Measurements from ENCODE around the gene GRB10.
"Not testable (repeated sequence)": the region's sequence is repeated elsewhere in the genome, so short reads cannot be mapped to it uniquely, and the experiment has no call there.

Gene GRB10

DNA sequence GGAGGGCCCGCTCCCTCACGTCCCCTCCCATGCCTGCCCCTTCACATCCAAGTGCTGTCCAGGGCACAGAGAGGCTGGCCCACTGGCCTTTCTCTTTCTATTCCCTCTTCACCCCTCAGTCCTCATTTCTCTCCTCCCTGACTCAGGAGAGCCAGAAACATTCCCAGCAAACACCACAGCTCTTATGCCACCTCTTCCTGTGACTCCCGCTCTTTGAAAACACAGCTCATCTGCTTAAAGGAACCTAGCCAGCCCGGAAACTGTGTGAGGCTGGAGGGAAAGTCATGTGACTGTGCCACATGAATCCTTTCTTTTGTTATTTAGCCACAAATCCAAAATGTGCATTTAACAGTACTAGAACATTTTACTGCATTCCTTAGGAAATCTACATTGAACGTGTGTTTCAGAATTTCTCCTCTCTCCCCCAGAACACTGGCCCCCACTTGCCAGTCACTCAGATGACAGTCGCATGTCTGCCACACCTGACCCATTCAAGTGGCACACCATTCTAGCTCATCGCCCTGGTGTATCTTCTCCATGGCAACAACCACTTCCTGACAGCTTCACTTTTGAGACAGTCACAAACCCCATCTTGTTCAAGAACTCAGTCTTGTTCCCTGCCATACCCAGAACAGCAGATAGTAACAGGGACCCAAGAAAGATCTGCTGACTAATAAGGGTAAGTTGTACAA lies 42.8 kb downstream of the GRB10 start:
- Histone ChIP-seq H3K4me1 (ENCODE audit: control insufficient read depth in 2 of 2, insufficient read depth in 1 of 2, low read depth in 1 of 2, low read length in 2 of 2) (peaks cover 2 to 3% of the 10 kb centered on the region in 2 donors), H2BK12ac (ENCODE audit: low read length) (no peak overlapping the region), H3K4me3 (ENCODE audit: low read length in 2 of 2) (no peak overlapping the region), H3K79me1 (ENCODE audit: low read depth, low read length) (peaks cover 1% of the 10 kb centered on the region), H4K8ac (ENCODE audit: low read depth, low read length) (no peak overlapping the region), H4K91ac (ENCODE audit: low read depth, low read length, poor library complexity) (no peak overlapping the region), H3K23ac (ENCODE audit: low read depth, low read length, poor library complexity) (no peak overlapping the region), H3K9me3 (replicated peaks in 1 of 2; ENCODE audit: control insufficient read depth in 2 of 2, insufficient read depth in 1 of 2, low read depth in 1 of 2, low read length in 2 of 2) (peaks cover 5 to 18% of the 10 kb centered on the region in 2 donors), H3K4me2 (ENCODE audit: insufficient read depth, low read length, poor library complexity, severe bottlenecking) (no peak overlapping the region), H2BK120ac (ENCODE audit: low read depth, low read length) (no peak overlapping the region), H2AFZ (ENCODE audit: low read length) (no peak overlapping the region), H3K4ac (ENCODE audit: low read length) (no peak overlapping the region), H2BK5ac (ENCODE audit: low read length) (no peak overlapping the region), H3K14ac (ENCODE audit: low read length) (no peak overlapping the region), H3K27me3 (ENCODE audit: control insufficient read depth in 3 of 3, insufficient read depth in 3 of 3, low read depth in 1 of 3, low read length in 3 of 3) (peaks cover 0 to 2% (median 0%) of the 10 kb centered on the region in 3 experiments), H3K9ac (ENCODE audit: low read depth, low read length, poor library complexity) (no peak overlapping the region), H2BK15ac (ENCODE audit: low read length) (no peak overlapping the region), H3K18ac (ENCODE audit: low read length) (no peak overlapping the region), H3K36me3 (replicated peaks in 1 of 2; ENCODE audit: control insufficient read depth in 2 of 2, insufficient read depth in 2 of 2, low read length in 2 of 2) (peaks cover 0 to 13% of the 10 kb centered on the region in 2 donors), H2AK5ac (ENCODE audit: low read depth, low read length) (no peak overlapping the region), H3K27ac (replicated peaks; ENCODE audit: low read length) (no peak overlapping the region)
- DNase-seq (ENCODE audit: low spot score) = no peak
- no CpG with 5 or more reads among the region's 7 CpGs for WGBS, 2 donors (ENCODE audit: extremely low coverage in 2 of 2, insufficient read length in 2 of 2, insufficient replicate concordance in 1 of 2)

GRCh38 chr7:50738932-50739331 lies 43.8 kb downstream of the GRB10 start:
- Histone ChIP-seq H4K8ac (ENCODE audit: low read depth, low read length) (no peak overlapping the region), H3K9ac (ENCODE audit: low read depth, low read length, poor library complexity) (no peak overlapping the region), H3K9me3 (replicated peaks in 1 of 2; ENCODE audit: control insufficient read depth in 2 of 2, insufficient read depth in 1 of 2, low read depth in 1 of 2, low read length in 2 of 2) (peaks cover 2 to 18% of the 10 kb centered on the region in 2 donors), H3K36me3 (replicated peaks in 1 of 2; ENCODE audit: control insufficient read depth in 2 of 2, insufficient read depth in 2 of 2, low read length in 2 of 2) (peaks cover 0 to 3% of the 10 kb centered on the region in 2 donors), H3K4ac (ENCODE audit: low read length) (no peak overlapping the region), H2BK12ac (ENCODE audit: low read length) (no peak overlapping the region), H3K18ac (ENCODE audit: low read length) (no peak overlapping the region), H2BK15ac (ENCODE audit: low read length) (no peak overlapping the region), H3K79me1 (ENCODE audit: low read depth, low read length) (peaks cover 4% of the 10 kb centered on the region), H3K27ac (replicated peaks; ENCODE audit: low read length) (no peak overlapping the region), H3K14ac (ENCODE audit: low read length) (no peak overlapping the region), H3K23ac (ENCODE audit: low read depth, low read length, poor library complexity) (no peak overlapping the region), H3K4me1 (ENCODE audit: control insufficient read depth in 2 of 2, insufficient read depth in 1 of 2, low read depth in 1 of 2, low read length in 2 of 2) (peaks cover 2 to 3% of the 10 kb centered on the region in 2 donors), H2AFZ (ENCODE audit: low read length) (no peak overlapping the region), H2BK120ac (ENCODE audit: low read depth, low read length) (no peak overlapping the region), H3K27me3 (ENCODE audit: control insufficient read depth in 3 of 3, insufficient read depth in 3 of 3, low read depth in 1 of 3, low read length in 3 of 3) (peaks cover 0 to 1% (median 0%) of the 10 kb centered on the region in 3 experiments), H3K4me3 (ENCODE audit: low read length in 2 of 2) (no peak overlapping the region), H2AK5ac (ENCODE audit: low read depth, low read length) (no peak overlapping the region), H3K4me2 (ENCODE audit: insufficient read depth, low read length, poor library complexity, severe bottlenecking) (no peak overlapping the region), H4K91ac (ENCODE audit: low read depth, low read length, poor library complexity) (no peak overlapping the region), H2BK5ac (ENCODE audit: low read length) (no peak overlapping the region)
- WGBS, 2 donors (ENCODE audit: extremely low coverage in 2 of 2, insufficient read length in 2 of 2, insufficient replicate concordance in 1 of 2) = no CpG with 5 or more reads among the region's 3 CpGs
- no peak for DNase-seq (ENCODE audit: low spot score)

GRCh38 chr7:50735836-50736235 lies 46.9 kb downstream of the GRB10 start:
- WGBS, 2 donors (ENCODE audit: extremely low coverage in 2 of 2, insufficient read length in 2 of 2, insufficient replicate concordance in 1 of 2) = no CpG with 5 or more reads among the region's 8 CpGs
- peaks cover 3 to 10% of the 10 kb centered on the region in 2 donors for H3K4me1 ChIP-seq (ENCODE audit: control insufficient read depth in 2 of 2, insufficient read depth in 1 of 2, low read depth in 1 of 2, low read length in 2 of 2)

DNA sequence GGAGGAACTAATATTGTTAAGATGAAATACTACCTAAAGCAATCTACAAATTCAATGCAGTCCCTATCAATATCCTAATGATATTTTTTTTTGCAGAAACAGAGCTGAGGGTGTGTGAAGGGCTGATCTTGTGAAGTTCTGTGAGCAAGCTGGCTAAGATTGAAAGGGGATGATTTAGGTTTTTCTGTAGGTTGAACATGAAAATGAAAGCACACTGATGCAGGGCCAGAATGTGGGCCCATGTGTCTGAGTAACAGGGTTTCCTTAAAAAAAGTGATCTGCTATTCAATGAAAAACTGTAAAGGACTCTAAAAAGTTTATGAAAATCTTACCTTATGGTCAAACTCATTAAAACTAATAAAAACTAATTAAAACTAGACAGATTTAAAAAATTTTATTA lies 47.4 kb downstream of the GRB10 start:
- H3K4me2 ChIP-seq (ENCODE audit: insufficient read depth, low read length, poor library complexity, severe bottlenecking) = no peak overlapping the region
- no peak for DNase-seq (ENCODE audit: low spot score)
- H3K4me1 ChIP-seq (ENCODE audit: control insufficient read depth in 2 of 2, insufficient read depth in 1 of 2, low read depth in 1 of 2, low read length in 2 of 2) = peaks cover 3 to 15% of the 10 kb centered on the region in 2 donors
- H2AFZ ChIP-seq (ENCODE audit: low read length) = no peak overlapping the region
- H2AK5ac ChIP-seq (ENCODE audit: low read depth, low read length) = no peak overlapping the region
- H3K79me1 ChIP-seq (ENCODE audit: low read depth, low read length) = peaks cover 4% of the 10 kb centered on the region
- H2BK12ac ChIP-seq (ENCODE audit: low read length) = no peak overlapping the region
- H3K36me3 ChIP-seq (replicated peaks in 1 of 2; ENCODE audit: control insufficient read depth in 2 of 2, insufficient read depth in 2 of 2, low read length in 2 of 2) = peaks cover 0 to 12% of the 10 kb centered on the region in 2 donors
- no peak overlapping the region for H3K23ac ChIP-seq (ENCODE audit: low read depth, low read length, poor library complexity)
- H3K4me3 ChIP-seq (ENCODE audit: low read length in 2 of 2) = no peak overlapping the region
- no peak overlapping the region for H4K8ac ChIP-seq (ENCODE audit: low read depth, low read length)
- H3K27ac ChIP-seq (replicated peaks; ENCODE audit: low read length) = no peak overlapping the region
- no peak overlapping the region for H4K91ac ChIP-seq (ENCODE audit: low read depth, low read length, poor library complexity)
- H3K14ac ChIP-seq (ENCODE audit: low read length) = no peak overlapping the region
- peaks cover 2 to 18% of the 10 kb centered on the region in 2 donors for H3K9me3 ChIP-seq (replicated peaks in 1 of 2; ENCODE audit: control insufficient read depth in 2 of 2, insufficient read depth in 1 of 2, low read depth in 1 of 2, low read length in 2 of 2)
- no peak overlapping the region for H2BK5ac ChIP-seq (ENCODE audit: low read length)
- no peak overlapping the region for H2BK15ac ChIP-seq (ENCODE audit: low read length)
- no peak overlapping the region for H3K9ac ChIP-seq (ENCODE audit: low read depth, low read length, poor library complexity)
- no peak overlapping the region for H3K18ac ChIP-seq (ENCODE audit: low read length)
- H2BK120ac ChIP-seq (ENCODE audit: low read depth, low read length) = no peak overlapping the region
- H3K4ac ChIP-seq (ENCODE audit: low read length) = no peak overlapping the region
- no peaks in the 10 kb centered on the region for H3K27me3 ChIP-seq (ENCODE audit: control insufficient read depth in 3 of 3, insufficient read depth in 3 of 3, low read depth in 1 of 3, low read length in 3 of 3)

More at GRCh38 chr7:50735836-50736235, 46.9 kb downstream of the GRB10 start:
- H3K27me3 ChIP-seq (ENCODE audit: control insufficient read depth in 3 of 3, insufficient read depth in 3 of 3, low read depth in 1 of 3, low read length in 3 of 3); H2BK12ac ChIP-seq (ENCODE audit: low read length); H2AK5ac ChIP-seq (ENCODE audit: low read depth, low read length); H3K79me1 ChIP-seq (ENCODE audit: low read depth, low read length); H3K18ac ChIP-seq (ENCODE audit: low read length); H2BK5ac ChIP-seq (ENCODE audit: low read length); H3K4me2 ChIP-seq (ENCODE audit: insufficient read depth, low read length, poor library complexity, severe bottlenecking); DNase-seq (ENCODE audit: low spot score); H2BK15ac ChIP-seq (ENCODE audit: low read length); H3K9ac ChIP-seq (ENCODE audit: low read depth, low read length, poor library complexity); H3K4me3 ChIP-seq (ENCODE audit: low read length in 2 of 2); H3K23ac ChIP-seq (ENCODE audit: low read depth, low read length, poor library complexity); H3K27ac ChIP-seq (replicated peaks; ENCODE audit: low read length); H3K14ac ChIP-seq (ENCODE audit: low read length); H3K4ac ChIP-seq (ENCODE audit: low read length); H4K8ac ChIP-seq (ENCODE audit: low read depth, low read length); H2BK120ac ChIP-seq (ENCODE audit: low read depth, low read length); H2AFZ ChIP-seq (ENCODE audit: low read length); H4K91ac ChIP-seq (ENCODE audit: low read depth, low read length, poor library complexity): not testable (repeated sequence)
- Histone ChIP-seq H3K36me3 (replicated peaks in 1 of 2; ENCODE audit: control insufficient read depth in 2 of 2, insufficient read depth in 2 of 2, low read length in 2 of 2) (peaks cover 0 to 12% of the 10 kb centered on the region in 2 donors), H3K9me3 (replicated peaks in 1 of 2; ENCODE audit: control insufficient read depth in 2 of 2, insufficient read depth in 1 of 2, low read depth in 1 of 2, low read length in 2 of 2) (peaks cover 2 to 18% of the 10 kb centered on the region in 2 donors)
